ENCODE measurements around the gene OOEP.

Gene OOEP

DNA sequence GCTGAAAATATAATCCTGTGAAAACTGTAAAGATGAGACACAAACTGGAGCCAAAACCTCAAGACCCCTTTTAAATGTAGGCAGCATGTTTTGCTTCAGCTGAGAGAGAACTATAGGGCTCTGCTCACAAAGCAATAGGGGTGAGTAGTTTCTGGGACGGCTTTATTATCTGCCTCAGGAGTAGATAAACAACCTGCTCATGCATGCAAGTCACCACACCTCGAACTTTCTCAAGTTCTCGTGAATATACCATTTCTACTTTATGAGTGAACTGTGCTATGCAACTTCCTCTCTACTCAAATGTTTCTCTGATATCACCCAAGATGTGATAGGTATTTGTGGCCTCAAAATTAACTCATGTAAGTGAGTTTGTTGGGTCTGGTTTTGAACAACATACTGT is 7.5 kb upstream of the OOEP start:
- TF ChIP-seq, protein P1, sequence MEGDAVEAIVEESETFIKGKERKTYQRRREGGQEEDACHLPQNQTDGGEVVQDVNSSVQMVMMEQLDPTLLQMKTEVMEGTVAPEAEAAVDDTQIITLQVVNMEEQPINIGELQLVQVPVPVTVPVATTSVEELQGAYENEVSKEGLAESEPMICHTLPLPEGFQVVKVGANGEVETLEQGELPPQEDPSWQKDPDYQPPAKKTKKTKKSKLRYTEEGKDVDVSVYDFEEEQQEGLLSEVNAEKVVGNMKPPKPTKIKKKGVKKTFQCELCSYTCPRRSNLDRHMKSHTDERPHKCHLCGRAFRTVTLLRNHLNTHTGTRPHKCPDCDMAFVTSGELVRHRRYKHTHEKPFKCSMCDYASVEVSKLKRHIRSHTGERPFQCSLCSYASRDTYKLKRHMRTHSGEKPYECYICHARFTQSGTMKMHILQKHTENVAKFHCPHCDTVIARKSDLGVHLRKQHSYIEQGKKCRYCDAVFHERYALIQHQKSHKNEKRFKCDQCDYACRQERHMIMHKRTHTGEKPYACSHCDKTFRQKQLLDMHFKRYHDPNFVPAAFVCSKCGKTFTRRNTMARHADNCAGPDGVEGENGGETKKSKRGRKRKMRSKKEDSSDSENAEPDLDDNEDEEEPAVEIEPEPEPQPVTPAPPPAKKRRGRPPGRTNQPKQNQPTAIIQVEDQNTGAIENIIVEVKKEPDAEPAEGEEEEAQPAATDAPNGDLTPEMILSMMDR (IDR thresholded peaks at IDR 0.05; ENCODE audit: borderline replicate concordance, insufficient read depth, low read depth, low read length) = no peak
- H3K4me3 ChIP-seq (ENCODE audit: low read depth, low read length) = no peak overlapping the region

DNA sequence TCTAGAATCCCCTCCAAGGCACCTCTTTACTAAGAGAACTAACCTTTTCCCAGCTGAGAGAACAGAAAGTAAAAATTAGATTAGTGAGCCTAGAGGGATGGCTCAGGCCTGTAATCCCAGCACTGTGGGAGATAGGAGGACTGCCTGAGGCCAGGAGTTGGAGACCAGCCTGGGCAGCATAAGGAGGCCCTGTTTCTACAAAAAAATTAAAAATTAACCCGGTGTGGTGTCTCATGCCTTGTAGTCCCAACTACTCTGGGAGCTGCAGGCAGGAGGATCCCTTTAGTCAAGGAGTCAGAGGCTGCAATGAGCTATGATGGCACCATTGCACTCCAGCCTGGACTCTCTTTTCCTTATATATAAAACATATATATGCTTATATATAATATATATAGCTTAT is 5.5 kb upstream of the OOEP start:
- TF ChIP-seq, protein P1 (IDR thresholded peaks at IDR 0.05; ENCODE audit: borderline replicate concordance, insufficient read depth, low read depth, low read length) = no peak
- no peak overlapping the region for H3K4me3 ChIP-seq (ENCODE audit: low read depth, low read length)

DNA sequence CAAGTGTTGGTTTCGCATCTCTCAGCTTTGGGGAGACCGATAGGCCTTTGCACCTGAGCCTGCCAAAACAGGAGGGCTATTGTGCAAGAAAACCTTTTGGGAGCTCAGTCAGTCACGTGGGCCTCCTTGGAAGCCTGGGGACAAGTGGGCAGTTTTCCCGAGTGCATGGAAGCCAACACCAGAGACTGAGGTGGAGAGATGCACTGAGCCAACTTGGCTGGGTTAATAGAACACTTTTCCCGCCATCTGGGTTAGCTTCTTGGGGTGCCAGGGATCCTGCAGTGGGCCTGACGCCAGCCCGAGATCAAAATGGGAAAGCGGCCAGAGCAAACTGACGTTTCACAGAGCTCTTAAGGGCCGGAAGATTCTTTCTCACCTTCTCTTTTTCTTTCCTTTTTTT is 2.8 kb upstream of the OOEP start:
- H3K4me3 ChIP-seq (ENCODE audit: low read depth, low read length) = no peak overlapping the region
- TF ChIP-seq, protein P1 (IDR thresholded peaks at IDR 0.05; ENCODE audit: borderline replicate concordance, insufficient read depth, low read depth, low read length) = no peak

DNA sequence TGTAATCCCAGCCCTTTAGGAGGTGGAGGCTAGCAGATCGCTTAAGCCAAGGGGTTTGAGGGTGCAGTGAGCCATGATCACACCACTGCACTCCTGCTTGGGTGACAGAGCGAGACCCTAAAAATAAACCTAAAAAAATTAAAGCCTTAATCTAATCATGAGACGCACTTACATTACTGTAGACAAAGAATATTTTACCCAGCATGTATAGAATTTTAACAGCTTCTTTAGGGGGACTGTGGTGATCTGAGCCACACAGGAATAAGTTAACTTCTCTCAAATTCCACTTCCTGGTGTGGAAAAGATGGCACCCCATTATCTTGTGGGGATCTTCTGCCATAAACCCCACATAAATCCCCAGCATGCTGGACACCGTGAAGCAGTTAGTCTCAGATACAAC is 2.3 kb upstream of the OOEP start:
- no peak overlapping the region for H3K4me3 ChIP-seq (ENCODE audit: low read depth, low read length)
- TF ChIP-seq, protein P1 (IDR thresholded peaks at IDR 0.05; ENCODE audit: borderline replicate concordance, insufficient read depth, low read depth, low read length) = no peak

DNA sequence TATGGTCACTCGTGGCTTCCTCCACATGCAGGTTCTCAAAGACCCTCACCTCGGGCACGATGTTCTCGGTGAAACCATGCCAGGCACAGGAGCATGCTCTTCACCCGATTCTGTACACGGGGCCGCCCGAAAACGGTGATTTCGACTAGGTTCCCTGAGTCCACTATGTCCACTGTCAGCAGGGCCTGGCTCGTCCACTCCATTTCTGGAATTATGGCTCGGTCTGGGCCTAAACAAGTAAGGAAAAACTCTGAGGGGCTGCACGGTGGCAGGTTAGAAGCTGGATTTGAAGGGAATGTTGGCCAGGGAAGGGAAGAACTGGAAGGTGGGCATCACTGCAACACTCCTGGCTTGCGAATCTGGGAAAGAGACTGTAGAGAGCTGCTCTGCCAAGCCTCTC is 540 bp downstream of the OOEP start:
- TF ChIP-seq, protein P1 (IDR thresholded peaks at IDR 0.05; ENCODE audit: borderline replicate concordance, insufficient read depth, low read depth, low read length) = no peak
- no peak overlapping the region for H3K4me3 ChIP-seq (ENCODE audit: low read depth, low read length)

DNA sequence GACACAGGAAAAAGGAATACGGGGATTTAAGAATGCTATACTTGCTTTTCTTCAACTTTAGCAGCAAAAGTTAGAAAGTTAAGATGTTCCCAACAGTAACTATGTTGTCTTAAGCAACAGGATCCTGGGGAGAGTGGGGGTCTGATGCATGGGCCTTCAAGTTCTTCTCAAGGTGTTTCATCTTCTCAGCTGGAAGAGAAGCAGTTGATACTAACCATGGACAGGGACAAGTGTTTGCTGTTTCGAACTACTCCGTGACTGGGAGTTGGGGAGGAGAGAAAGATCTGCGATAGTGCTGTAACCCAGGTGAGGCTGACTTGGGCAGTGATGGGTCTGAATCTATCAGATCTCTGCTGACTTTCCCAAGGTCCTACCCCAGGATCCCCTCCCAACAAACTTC is 1.0 kb downstream of the OOEP start:
- TF ChIP-seq, protein P1 (IDR thresholded peaks at IDR 0.05; ENCODE audit: borderline replicate concordance, insufficient read depth, low read depth, low read length) = no peak
- no peak overlapping the region for H3K4me3 ChIP-seq (ENCODE audit: low read depth, low read length)

DNA sequence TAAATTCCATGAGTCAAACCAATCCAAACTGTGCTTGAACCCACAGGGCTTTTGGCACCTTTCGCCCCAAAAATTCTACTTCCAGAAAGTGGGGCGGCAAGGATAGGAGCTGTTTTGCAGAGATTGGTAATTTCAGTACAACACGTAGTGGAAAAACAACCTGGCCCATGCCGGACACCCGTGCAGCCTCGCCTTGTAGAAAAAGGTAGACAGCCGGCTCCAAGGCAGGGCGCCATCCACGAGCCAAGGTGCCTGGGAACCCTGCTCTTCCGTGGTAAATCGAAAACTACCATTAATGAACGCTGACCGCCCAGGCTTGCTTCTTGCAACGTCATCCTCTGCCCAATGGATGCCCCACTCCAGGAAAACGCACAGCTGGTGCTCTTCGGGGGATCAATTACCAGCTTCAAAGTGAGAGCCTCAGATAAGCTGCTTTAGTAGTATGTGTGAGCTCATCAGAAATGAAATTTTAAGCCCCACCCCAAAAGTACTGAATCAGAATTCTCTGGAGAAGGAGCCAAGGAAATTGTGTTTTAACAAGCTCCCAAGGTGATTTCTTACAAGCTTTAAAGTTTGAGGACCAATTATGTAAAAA is 1.8 kb downstream of the OOEP start:
- no peak overlapping the region for H3K4me3 ChIP-seq (ENCODE audit: low read depth, low read length)
- TF ChIP-seq, protein P1 (IDR thresholded peaks at IDR 0.05; ENCODE audit: borderline replicate concordance, insufficient read depth, low read depth, low read length) = no peak
